ENCODE data around the gene ATF7.
"Not testable (repeated sequence)": the region's sequence is repeated elsewhere in the genome, so short reads cannot be mapped to it uniquely, and the experiment has no call there.

DNA sequence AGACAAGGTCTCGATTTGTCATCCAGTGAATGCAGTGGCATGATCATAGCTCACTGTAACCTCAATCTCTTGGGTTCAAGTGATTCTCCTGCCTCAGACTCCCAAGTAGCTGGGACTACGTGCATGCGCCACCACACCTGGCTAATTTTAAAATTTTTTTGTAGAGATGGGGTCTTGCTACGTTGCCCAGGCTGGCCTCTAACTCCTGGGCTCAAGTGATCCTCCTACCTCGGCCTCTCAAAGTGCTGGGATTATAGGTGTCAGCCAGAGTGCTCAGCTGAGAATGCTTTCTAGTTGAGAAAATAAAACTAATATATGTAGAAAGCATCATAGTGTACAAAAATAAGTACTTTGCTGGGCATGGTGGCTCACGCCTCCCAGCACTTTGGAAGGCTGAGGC lies 77.8 kb downstream of the ATF7 start:
- TF ChIP-seq SP2 (tag by site-specific recombination; IDR thresholded peaks at IDR 0.05): not testable (repeated sequence)
- TF ChIP-seq, protein P1, sequence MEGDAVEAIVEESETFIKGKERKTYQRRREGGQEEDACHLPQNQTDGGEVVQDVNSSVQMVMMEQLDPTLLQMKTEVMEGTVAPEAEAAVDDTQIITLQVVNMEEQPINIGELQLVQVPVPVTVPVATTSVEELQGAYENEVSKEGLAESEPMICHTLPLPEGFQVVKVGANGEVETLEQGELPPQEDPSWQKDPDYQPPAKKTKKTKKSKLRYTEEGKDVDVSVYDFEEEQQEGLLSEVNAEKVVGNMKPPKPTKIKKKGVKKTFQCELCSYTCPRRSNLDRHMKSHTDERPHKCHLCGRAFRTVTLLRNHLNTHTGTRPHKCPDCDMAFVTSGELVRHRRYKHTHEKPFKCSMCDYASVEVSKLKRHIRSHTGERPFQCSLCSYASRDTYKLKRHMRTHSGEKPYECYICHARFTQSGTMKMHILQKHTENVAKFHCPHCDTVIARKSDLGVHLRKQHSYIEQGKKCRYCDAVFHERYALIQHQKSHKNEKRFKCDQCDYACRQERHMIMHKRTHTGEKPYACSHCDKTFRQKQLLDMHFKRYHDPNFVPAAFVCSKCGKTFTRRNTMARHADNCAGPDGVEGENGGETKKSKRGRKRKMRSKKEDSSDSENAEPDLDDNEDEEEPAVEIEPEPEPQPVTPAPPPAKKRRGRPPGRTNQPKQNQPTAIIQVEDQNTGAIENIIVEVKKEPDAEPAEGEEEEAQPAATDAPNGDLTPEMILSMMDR (tag by site-specific recombination; IDR thresholded peaks at IDR 0.05): not testable (repeated sequence)

Measured in HEK293 (cell line).